ENCODE measurements around the gene HES5. TPM values are rescaled to one million over a fixed set of nuclear protein-coding genes. Genes with fewer than 3 reads are reported as not detected.

Gene HES5
- polyA plus RNA-seq, 1 donor from 2014 or later = 0.81 TPM

- no peak overlapping the region for H3K9ac ChIP-seq (ENCODE audit: low read length)
Measured at GRCh38 chr1:2561446-2561845, 31.4 kb upstream of the HES5 start.

DNA sequence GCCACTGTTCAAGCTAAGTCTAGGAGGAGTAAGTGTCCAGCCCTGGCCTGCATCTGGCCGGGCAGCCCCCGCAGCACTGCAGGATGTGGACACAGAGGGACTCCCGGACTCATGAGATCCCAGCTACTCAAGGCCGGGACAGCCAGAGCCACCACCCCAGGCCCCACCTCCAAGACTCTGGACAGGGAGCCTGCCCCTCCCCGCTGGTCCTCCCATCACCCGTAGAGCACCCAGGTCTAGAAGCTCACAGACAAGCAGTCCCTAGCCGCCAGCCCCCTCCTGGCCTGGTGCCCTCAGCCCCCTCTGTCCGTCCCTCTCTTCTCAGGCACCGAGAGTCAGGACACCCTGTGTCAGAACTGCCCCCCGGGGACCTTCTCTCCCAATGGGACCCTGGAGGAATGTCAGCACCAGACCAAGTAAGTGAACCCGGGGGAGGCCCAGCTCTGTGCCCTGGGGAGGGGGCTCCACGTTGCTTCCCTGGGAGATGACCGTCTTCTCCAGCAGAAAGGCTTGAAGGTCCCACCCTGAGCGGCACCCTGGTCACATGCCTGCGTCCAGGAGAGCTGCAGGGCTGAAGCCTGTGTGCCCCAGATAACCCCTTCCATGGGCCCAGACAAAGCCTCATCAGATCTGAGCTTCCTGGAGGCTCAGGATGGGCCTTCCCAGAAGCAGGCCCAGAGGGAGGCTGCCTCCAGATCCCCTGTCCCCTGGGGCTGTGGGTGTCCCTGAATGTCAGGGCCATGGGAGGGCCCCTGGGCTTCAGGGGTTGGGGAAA is 30.4 kb upstream of the HES5 start:
- Histone ChIP-seq H3K27ac (ENCODE audit: low read length) (no peak overlapping the region), H2AFZ (ENCODE audit: low read depth, low read length) (no peak overlapping the region), H3K9ac (ENCODE audit: low read length) (no peak overlapping the region), H3K9me2 (ENCODE audit: insufficient read depth, low read length) (no peaks in the 10 kb centered on the region), H3K4me2 (ENCODE audit: low read length) (no peak overlapping the region), H3K4me3 (ENCODE audit: low read length) (no peak overlapping the region), H3K27me3 (ENCODE audit: insufficient read depth, low read depth, low read length) (no peaks in the 10 kb centered on the region), H4K20me1 (ENCODE audit: insufficient read depth) (no peaks in the 10 kb centered on the region), H3F3A (ENCODE audit: insufficient read depth, low read length, poor library complexity, severe bottlenecking) (no peaks in the 10 kb centered on the region), H3K9me3 (ENCODE audit: low read length) (no peaks in the 10 kb centered on the region), H3K79me2 (replicated peaks; ENCODE audit: insufficient read depth, low read length) (no peaks in the 10 kb centered on the region), H3K36me3 (ENCODE audit: insufficient read depth, low read length) (no peaks in the 10 kb centered on the region)
- no peak for TF ChIP-seq MXI1 (conservative IDR thresholded peaks at IDR 0.05; ENCODE audit: poor library complexity, severe bottlenecking)
- no peak for TF ChIP-seq RAD21 (conservative IDR thresholded peaks at IDR 0.05)
- TF ChIP-seq EP300 (conservative IDR thresholded peaks at IDR 0.05; ENCODE audit: poor library complexity, severe bottlenecking) = no peak

More at GRCh38 chr1:2561446-2561845, 31.4 kb upstream of the HES5 start:
- TF ChIP-seq EZH2 (IDR thresholded peaks at IDR 0.05; ENCODE audit: borderline replicate concordance, insufficient read depth, low read length, poor library complexity, severe bottlenecking) = no peak
- no peak for TF ChIP-seq TAF1 (IDR thresholded peaks at IDR 0.05; ENCODE audit: low read depth)
- TF ChIP-seq, protein P1, sequence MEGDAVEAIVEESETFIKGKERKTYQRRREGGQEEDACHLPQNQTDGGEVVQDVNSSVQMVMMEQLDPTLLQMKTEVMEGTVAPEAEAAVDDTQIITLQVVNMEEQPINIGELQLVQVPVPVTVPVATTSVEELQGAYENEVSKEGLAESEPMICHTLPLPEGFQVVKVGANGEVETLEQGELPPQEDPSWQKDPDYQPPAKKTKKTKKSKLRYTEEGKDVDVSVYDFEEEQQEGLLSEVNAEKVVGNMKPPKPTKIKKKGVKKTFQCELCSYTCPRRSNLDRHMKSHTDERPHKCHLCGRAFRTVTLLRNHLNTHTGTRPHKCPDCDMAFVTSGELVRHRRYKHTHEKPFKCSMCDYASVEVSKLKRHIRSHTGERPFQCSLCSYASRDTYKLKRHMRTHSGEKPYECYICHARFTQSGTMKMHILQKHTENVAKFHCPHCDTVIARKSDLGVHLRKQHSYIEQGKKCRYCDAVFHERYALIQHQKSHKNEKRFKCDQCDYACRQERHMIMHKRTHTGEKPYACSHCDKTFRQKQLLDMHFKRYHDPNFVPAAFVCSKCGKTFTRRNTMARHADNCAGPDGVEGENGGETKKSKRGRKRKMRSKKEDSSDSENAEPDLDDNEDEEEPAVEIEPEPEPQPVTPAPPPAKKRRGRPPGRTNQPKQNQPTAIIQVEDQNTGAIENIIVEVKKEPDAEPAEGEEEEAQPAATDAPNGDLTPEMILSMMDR (IDR thresholded peaks at IDR 0.05; ENCODE audit: poor library complexity, severe bottlenecking) = no peak
- TF ChIP-seq EP300 (conservative IDR thresholded peaks at IDR 0.05; ENCODE audit: poor library complexity, severe bottlenecking) = no peak
- no peak for TF ChIP-seq MXI1 (conservative IDR thresholded peaks at IDR 0.05; ENCODE audit: poor library complexity, severe bottlenecking)
- TF ChIP-seq, protein P2, sequence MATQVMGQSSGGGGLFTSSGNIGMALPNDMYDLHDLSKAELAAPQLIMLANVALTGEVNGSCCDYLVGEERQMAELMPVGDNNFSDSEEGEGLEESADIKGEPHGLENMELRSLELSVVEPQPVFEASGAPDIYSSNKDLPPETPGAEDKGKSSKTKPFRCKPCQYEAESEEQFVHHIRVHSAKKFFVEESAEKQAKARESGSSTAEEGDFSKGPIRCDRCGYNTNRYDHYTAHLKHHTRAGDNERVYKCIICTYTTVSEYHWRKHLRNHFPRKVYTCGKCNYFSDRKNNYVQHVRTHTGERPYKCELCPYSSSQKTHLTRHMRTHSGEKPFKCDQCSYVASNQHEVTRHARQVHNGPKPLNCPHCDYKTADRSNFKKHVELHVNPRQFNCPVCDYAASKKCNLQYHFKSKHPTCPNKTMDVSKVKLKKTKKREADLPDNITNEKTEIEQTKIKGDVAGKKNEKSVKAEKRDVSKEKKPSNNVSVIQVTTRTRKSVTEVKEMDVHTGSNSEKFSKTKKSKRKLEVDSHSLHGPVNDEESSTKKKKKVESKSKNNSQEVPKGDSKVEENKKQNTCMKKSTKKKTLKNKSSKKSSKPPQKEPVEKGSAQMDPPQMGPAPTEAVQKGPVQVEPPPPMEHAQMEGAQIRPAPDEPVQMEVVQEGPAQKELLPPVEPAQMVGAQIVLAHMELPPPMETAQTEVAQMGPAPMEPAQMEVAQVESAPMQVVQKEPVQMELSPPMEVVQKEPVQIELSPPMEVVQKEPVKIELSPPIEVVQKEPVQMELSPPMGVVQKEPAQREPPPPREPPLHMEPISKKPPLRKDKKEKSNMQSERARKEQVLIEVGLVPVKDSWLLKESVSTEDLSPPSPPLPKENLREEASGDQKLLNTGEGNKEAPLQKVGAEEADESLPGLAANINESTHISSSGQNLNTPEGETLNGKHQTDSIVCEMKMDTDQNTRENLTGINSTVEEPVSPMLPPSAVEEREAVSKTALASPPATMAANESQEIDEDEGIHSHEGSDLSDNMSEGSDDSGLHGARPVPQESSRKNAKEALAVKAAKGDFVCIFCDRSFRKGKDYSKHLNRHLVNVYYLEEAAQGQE (IDR thresholded peaks at IDR 0.05; ENCODE audit: borderline replicate concordance) = no peak
- no peak for TF ChIP-seq SMC3 (conservative IDR thresholded peaks at IDR 0.05; ENCODE audit: poor library complexity)
- no peak for TF ChIP-seq RAD21 (conservative IDR thresholded peaks at IDR 0.05)
- no peak for TF ChIP-seq POLR2AphosphoS5 (IDR thresholded peaks at IDR 0.05)
- Histone ChIP-seq H3K27ac (ENCODE audit: low read length) (no peak overlapping the region), H3K9me2 (ENCODE audit: insufficient read depth, low read length) (no peaks in the 10 kb centered on the region), H3K4me3 (ENCODE audit: low read length) (no peak overlapping the region), H3F3A (ENCODE audit: insufficient read depth, low read length, poor library complexity, severe bottlenecking) (no peaks in the 10 kb centered on the region), H3K4me2 (ENCODE audit: low read length) (no peak overlapping the region), H3K27me3 (ENCODE audit: insufficient read depth, low read depth, low read length) (no peaks in the 10 kb centered on the region), H4K20me1 (ENCODE audit: insufficient read depth) (no peaks in the 10 kb centered on the region), H3K9me3 (ENCODE audit: low read length) (no peaks in the 10 kb centered on the region), H3K79me2 (replicated peaks; ENCODE audit: insufficient read depth, low read length) (no peaks in the 10 kb centered on the region), H3K36me3 (ENCODE audit: insufficient read depth, low read length) (no peaks in the 10 kb centered on the region), H2AFZ (ENCODE audit: low read depth, low read length) (no peak overlapping the region)
